Muscle layer of colon (tissue), 2 donors: ENCODE data around the gene LCE1C.

Experiments
- H3K27ac ChIP-seq: one replicate; pipeline ENCODE4 v1.7.0; 2013; ENCODE audit warnings: low read depth, mild to moderate bottlenecking, low read length, moderate library complexity
- H3K27me3 ChIP-seq, 2 donors: one replicate each; pipeline ENCODE4 v1.7.0; 2013; ENCODE audit warnings: low read length in 2 of 2, mild to moderate bottlenecking in 2 of 2; ENCODE audit not compliant: insufficient read depth in 2 of 2, control insufficient read depth in 1 of 2
- H3K36me3 ChIP-seq: one replicate; pipeline ENCODE4 v1.7.0; 2013; ENCODE audit warnings: mild to moderate bottlenecking, low read length; ENCODE audit not compliant: insufficient read depth
- H3K4me1 ChIP-seq: one replicate; pipeline ENCODE4 v1.7.0; 2013; ENCODE audit warnings: mild to moderate bottlenecking, low read length; ENCODE audit not compliant: insufficient read depth
- H3K4me3 ChIP-seq, 2 donors: one replicate each; pipeline ENCODE4 v1.7.0; 2013; ENCODE audit warnings: low read length in 2 of 2, low read depth in 1 of 2, mild to moderate bottlenecking in 1 of 2, moderate library complexity in 1 of 2
- H3K9ac ChIP-seq: one replicate; pipeline ENCODE4 v1.7.0; 2013; ENCODE audit warnings: low read length
- H3K9me3 ChIP-seq: one replicate; pipeline ENCODE4 v1.7.0; 2013; ENCODE audit warnings: mild to moderate bottlenecking, low read length
- donor health status: abdominal sarcoma.
- donor health status: Adenocarcinoma of cecum.

The LCE1C gene

DNA sequence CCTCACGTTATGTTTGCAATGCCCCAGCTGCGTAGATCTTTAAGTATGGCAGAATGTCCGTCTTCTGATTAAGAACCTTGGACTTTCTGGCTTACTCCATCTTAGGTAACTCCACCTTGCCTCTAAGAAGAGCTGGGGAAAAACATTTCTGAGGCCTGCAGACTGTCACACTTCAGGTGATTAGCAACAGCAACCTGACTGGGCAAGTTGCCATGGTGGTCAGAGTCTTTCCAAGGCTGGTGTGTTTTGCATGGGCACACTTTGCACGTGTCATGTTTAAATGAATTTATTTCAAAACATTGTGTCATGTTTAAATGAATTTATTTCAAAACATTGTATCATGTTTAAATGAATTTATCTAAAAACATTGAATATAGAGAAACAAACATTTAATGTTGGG, 47.8 kb downstream of the LCE1C start:
- H3K27ac ChIP-seq: no peak overlapping the region
- no peak overlapping the region for H3K4me3 ChIP-seq
- H3K36me3 ChIP-seq: no peaks in the 10 kb centered on the region
- no peaks in the 10 kb centered on the region for H3K4me1 ChIP-seq
- no peak overlapping the region for H3K9ac ChIP-seq
- no peaks in the 10 kb centered on the region for H3K27me3 ChIP-seq
- H3K9me3 ChIP-seq: no peaks in the 10 kb centered on the region

DNA sequence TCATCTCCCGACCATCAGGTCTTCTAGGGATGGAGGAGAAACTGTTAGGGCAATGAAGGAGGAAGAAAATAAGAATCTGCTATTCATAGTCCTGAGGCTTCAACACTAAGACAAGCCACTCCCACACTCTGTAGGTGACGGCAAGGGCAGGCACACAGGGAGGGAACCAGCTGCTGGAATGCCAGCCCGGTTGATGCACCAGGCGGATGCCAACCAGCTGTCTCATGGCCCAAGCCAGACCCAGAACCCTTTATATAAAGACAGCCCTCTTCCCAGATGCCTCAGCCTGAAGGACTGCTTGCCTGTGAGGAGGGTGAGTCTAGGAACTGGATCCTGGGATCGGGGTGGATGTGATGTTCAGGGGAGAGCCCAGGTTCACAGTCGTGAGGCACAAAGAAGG, 48.7 kb downstream of the LCE1C start, which contains the start of gene KPRP:
TSS of gene KPRP (plus strand) at position 279 of the 400 bp plus-strand sequence. CDS start 1,564 bp downstream, outside the sequence.
- Histone ChIP-seq H3K27me3 (no peaks in the 10 kb centered on the region), H3K4me1 (no peaks in the 10 kb centered on the region), H3K4me3 (no peak within 1 kb of the TSS), H3K27ac (no peak within 1 kb of the TSS), H3K9ac (no peak within 1 kb of the TSS), H3K36me3 (no peaks in the 10 kb centered on the region), H3K9me3 (no peaks in the 10 kb centered on the region)

DNA sequence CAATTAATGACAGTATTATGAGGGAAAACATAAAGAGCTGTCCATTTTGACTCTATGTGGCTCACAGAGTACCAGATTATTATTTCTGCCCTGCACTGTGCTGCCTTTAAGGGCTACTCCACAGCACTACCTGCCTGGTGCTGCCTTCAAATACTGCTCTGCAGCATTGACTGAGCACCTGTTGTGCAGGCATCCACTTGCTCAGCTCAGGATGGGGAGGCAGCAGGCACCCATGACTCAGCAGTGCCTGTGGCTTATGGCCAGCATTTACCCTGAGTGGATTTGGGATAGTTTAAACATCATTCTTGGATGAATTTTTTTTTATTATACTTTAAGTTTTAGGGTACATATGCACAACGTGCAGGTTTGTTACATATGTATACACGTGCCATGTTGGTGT, 49.6 kb downstream of the LCE1C start:
- H3K4me1 ChIP-seq: no peaks in the 10 kb centered on the region
- H3K4me3 ChIP-seq: no peak overlapping the region
- H3K9me3 ChIP-seq: no peaks in the 10 kb centered on the region
- H3K36me3 ChIP-seq: no peaks in the 10 kb centered on the region
- H3K27me3 ChIP-seq: no peaks in the 10 kb centered on the region
- no peak overlapping the region for H3K9ac ChIP-seq
- H3K27ac ChIP-seq: no peak overlapping the region
